Stimulated activated CD4-positive, alpha-beta T cell treated with anti-CD3 and anti-CD28 coated beads, TNF-alpha, amount 100 ng/mL, for 4 hours (primary cell): ENCODE data around the gene ASB4.
"Not testable (repeated sequence)": the region's sequence is repeated elsewhere in the genome, so short reads cannot be mapped to it uniquely, and the experiment has no call there.

Source experiments
- DNase-seq, 3 experiments: peaks; one replicate each; pipeline ENCODE4 v3.0.0-alpha.2; 2020; ENCODE audit warnings: low read depth in 3 of 3

The ASB4 gene, protein sequence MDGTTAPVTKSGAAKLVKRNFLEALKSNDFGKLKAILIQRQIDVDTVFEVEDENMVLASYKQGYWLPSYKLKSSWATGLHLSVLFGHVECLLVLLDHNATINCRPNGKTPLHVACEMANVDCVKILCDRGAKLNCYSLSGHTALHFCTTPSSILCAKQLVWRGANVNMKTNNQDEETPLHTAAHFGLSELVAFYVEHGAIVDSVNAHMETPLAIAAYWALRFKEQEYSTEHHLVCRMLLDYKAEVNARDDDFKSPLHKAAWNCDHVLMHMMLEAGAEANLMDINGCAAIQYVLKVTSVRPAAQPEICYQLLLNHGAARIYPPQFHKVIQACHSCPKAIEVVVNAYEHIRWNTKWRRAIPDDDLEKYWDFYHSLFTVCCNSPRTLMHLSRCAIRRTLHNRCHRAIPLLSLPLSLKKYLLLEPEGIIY

GRCh38 chr7:95485391-95486123, at the start of gene ASB4:
ASB4 (plus strand) TSS chr7:95485943; CDS start chr7:95485972, 29 bp downstream.
- no peak for DNase-seq

GRCh38 chr7:95436407-95436806, 49.3 kb upstream of the ASB4 start:
- no peak for DNase-seq

GRCh38 chr7:95440394-95441038, 45.2 kb upstream of the ASB4 start:
- DNase-seq, result no peak

- no peak for DNase-seq
Observed at GRCh38 chr7:95441042-95441823, 44.5 kb upstream of the ASB4 start.

DNA sequence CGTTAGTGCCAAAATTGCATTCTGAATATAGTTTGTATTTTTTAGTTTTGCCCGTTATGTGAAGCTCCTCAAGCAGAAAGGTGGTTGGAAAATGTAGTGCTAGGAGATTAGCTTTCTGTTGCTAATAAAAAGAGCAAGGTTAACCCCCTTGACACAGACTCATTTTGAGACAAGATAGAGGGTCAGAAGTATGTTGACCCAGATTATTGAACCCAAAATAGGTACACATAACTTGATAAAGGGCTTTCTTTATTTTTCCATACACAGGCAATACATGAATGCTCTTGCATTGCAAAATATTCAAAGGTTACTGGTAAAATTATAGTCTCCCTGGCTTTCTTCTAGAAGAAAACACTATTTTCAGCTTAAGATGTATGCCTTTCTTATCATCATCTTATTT, 40.9 kb upstream of the ASB4 start:
- no peak for DNase-seq

- no peak for DNase-seq
Observed at GRCh38 chr7:95446618-95447017, 39.1 kb upstream of the ASB4 start.

DNA sequence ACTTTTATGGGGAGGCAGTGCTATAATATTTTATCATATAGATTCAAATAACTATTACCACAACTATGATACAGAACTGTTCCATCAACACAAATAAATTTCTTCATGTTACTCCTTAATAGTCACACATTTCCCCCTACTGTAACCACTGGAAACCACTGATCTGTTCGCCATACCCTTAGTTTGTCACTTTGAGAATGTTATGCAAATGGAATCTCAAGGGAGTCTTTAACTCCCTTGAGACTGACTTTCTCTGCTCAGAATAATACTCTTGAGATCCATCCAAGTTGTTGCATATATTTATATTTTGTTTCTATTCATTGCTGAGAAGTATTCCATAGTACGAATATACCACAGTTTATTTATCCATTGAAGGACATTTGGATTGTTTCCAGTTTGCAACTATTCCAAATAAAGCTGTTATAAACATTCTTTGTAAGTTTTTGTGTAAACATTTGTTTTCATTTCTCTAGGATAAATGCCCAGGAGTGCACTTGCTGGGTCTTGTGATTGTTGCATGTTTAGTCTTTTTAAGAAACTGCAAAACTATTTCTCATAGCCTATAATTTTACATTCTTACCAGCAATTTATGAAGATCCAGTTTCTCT, 31.2 kb upstream of the ASB4 start:
- DNase-seq, result no peak

DNA sequence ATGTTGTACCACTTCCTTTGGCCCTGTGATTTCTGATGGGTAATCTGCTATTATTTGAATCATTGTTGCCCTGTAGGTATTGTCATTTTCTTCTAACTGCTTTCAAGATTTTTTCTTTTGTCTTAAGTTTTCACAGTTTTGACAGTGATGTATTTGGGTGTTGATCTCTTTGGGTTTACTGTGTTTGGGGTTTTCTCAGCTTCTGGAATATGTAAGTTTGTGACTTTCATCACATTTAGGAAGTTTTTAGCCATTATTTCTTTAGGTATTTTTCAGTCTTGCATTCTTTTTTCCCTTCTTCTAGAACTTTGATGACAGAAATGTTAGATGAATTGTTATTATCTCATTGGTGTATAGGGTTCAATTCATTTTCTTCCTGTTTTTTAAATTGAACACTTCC, 27.8 kb upstream of the ASB4 start:
- no peak for DNase-seq

DNA sequence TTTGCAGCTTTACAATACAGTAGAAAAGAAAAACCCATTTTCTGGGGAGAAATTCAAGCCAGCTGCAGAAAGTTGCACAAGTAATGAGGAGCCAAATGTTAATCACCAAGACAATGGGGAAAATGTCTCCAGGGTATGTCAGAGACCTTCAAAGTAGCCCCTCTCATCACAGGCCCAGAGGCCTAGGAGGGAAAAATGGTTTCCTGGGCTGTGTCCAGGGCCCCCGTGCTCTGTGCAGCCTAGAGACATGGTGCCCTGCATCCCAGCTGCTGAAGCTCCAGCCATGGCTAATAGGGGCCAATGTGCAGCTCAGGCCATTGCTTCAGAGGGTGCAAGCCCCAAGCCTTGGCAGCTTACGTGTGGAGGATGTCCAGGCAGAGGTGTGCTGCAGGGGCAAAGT, 25.1 kb upstream of the ASB4 start:
- DNase-seq, result not testable (repeated sequence)

GRCh38 chr7:95467912-95468607, 17.7 kb upstream of the ASB4 start:
- no peak for DNase-seq

GRCh38 chr7:95469187-95469586, 16.6 kb upstream of the ASB4 start:
- DNase-seq, result no peak

DNA sequence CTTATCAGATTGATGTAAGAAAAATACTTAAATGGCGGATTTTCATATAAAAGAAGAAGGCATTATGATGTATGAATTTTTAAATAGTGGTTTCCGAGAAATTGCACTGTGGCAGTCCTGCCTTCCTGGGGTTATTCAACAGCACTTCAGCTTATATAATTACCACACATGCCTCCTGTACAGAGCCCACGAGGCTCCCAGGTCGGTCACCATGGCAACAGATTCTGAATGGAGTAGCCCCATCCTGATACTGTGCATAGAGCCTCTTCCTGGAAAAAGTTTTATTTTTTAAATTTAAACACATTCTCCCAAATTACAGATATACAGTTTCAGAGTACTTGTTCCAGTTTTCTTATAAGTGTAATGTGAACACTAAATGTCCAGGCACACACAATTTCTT, 15.9 kb upstream of the ASB4 start:
- no peak for DNase-seq

DNA sequence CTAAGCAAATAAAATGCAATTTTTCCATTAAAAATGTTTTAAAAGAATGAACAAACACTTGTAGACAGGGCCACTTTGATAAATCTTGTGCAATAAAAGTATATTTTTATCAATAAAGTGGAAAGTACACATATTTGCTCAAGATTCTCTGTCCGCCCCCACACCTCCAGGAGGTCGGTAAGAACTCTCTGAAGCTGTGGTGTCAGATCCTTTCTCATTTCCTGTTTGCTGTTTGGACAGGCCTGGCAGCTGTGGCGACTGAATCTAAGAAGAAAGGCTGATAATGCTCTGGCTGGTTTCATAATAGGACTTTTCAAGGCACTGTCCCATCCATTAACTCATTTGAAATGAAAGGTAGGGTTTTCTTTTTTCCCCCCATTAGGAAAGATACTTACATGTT, 15.3 kb upstream of the ASB4 start:
- DNase-seq, result no peak

GRCh38 chr7:95471071-95471470, 14.7 kb upstream of the ASB4 start:
- no peak for DNase-seq

- no peak for DNase-seq
Observed at GRCh38 chr7:95472581-95473161, 13.1 kb upstream of the ASB4 start.

GRCh38 chr7:95473276-95473985, 12.3 kb upstream of the ASB4 start:
- no peak for DNase-seq

GRCh38 chr7:95476072-95476847, 9.5 kb upstream of the ASB4 start:
- no peak for DNase-seq

GRCh38 chr7:95476904-95477594, 8.7 kb upstream of the ASB4 start:
- peak in 2 of 3 experiments; percentile 2 to 20 for DNase-seq
